ENCODE data around the gene JAG1. TPM values are rescaled to one million over a fixed set of nuclear protein-coding genes. Genes with fewer than 3 reads are reported as not detected.

Gene JAG1
- polyA plus RNA-seq, 3 donors: 0.70 to 6.8 (median 0.85) TPM

GRCh38 chr20:10595266-10595665, 78.5 kb downstream of the JAG1 start:
- no peak overlapping the region for H3K27ac Mint-ChIP-seq
- H3K27me3 ChIP-seq (ENCODE audit: control insufficient read depth in 2 of 2, insufficient read depth in 2 of 2, low read length in 2 of 2): no peaks in the 10 kb centered on the region
- no peaks in the 10 kb centered on the region for H4K20me1 ChIP-seq (ENCODE audit: insufficient read depth, low read length)
- H3K4me2 ChIP-seq (replicated peaks; ENCODE audit: extremely low read depth, low read length, poor library complexity, severe bottlenecking): no peak overlapping the region
- H3K4me1 Mint-ChIP-seq: peaks cover 13% of the 10 kb centered on the region
- no peak overlapping the region for H2AFZ ChIP-seq (ENCODE audit: insufficient read depth, low read depth, low read length, poor library complexity, severe bottlenecking)
- H3K4me3 Mint-ChIP-seq: no peak overlapping the region
- no peak overlapping the region for H3K4me3 ChIP-seq (replicated peaks in 1 of 3; ENCODE audit: low read depth in 2 of 3, low read length in 3 of 3)
- no peak for DNase-seq
- H3K9me3 ChIP-seq (replicated peaks in 1 of 2; ENCODE audit: control insufficient read depth in 1 of 2, insufficient read depth in 1 of 2, low read length in 2 of 2): no peaks in the 10 kb centered on the region
- H3K79me2 ChIP-seq (ENCODE audit: insufficient read depth, low read length): no peaks in the 10 kb centered on the region
- 83% methylated on average over 1 of the region's 2 CpGs for WGBS (ENCODE audit: insufficient coverage)
- intact Hi-C loops (cut with micrococcal nuclease): no loop called here
- H3K4me1 ChIP-seq (ENCODE audit: control insufficient read depth in 1 of 2, insufficient read depth in 2 of 2, low read length in 2 of 2): peaks cover 0 to 2% of the 10 kb centered on the region in 2 donors
- no peak overlapping the region for H3K27ac ChIP-seq (ENCODE audit: low read depth in 1 of 2, low read length in 2 of 2)
- H3K27me3 Mint-ChIP-seq (ENCODE audit: low read depth in 3 of 3): no peaks in the 10 kb centered on the region
- H3K9ac ChIP-seq (ENCODE audit: insufficient read depth, low read length, poor library complexity, severe bottlenecking): no peak overlapping the region
- peaks cover 0 to 9% of the 10 kb centered on the region in 2 donors for H3K36me3 ChIP-seq (replicated peaks in 1 of 2; ENCODE audit: control insufficient read depth in 1 of 2, insufficient read depth in 2 of 2, low read length in 2 of 2)
- peaks cover 0 to 2% (median 0%) of the 10 kb centered on the region in 7 donors for H3K9me3 Mint-ChIP-seq
- H3K36me3 Mint-ChIP-seq: peaks cover 16 to 18% of the 10 kb centered on the region in 2 donors
- no peak for TF ChIP-seq CTCF (IDR thresholded peaks at IDR 0.05)

GRCh38 chr20:10594296-10594868, 79.4 kb downstream of the JAG1 start:
- Histone ChIP-seq H3K4me3 (replicated peaks in 1 of 3; ENCODE audit: low read depth in 2 of 3, low read length in 3 of 3) (no peak overlapping the region), H3K9ac (ENCODE audit: insufficient read depth, low read length, poor library complexity, severe bottlenecking) (no peak overlapping the region), H3K9me3 (replicated peaks in 1 of 2; ENCODE audit: control insufficient read depth in 1 of 2, insufficient read depth in 1 of 2, low read length in 2 of 2) (no peaks in the 10 kb centered on the region), H3K4me1 (ENCODE audit: control insufficient read depth in 1 of 2, insufficient read depth in 2 of 2, low read length in 2 of 2) (peaks cover 0 to 2% of the 10 kb centered on the region in 2 donors), H2AFZ (ENCODE audit: insufficient read depth, low read depth, low read length, poor library complexity, severe bottlenecking) (no peak overlapping the region), H3K36me3 (replicated peaks in 1 of 2; ENCODE audit: control insufficient read depth in 1 of 2, insufficient read depth in 2 of 2, low read length in 2 of 2) (peaks cover 0 to 7% of the 10 kb centered on the region in 2 donors), H3K27ac (ENCODE audit: low read depth in 1 of 2, low read length in 2 of 2) (no peak overlapping the region), H3K79me2 (ENCODE audit: insufficient read depth, low read length) (no peaks in the 10 kb centered on the region), H4K20me1 (ENCODE audit: insufficient read depth, low read length) (no peaks in the 10 kb centered on the region), H3K4me2 (replicated peaks; ENCODE audit: extremely low read depth, low read length, poor library complexity, severe bottlenecking) (no peak overlapping the region), H3K27me3 (ENCODE audit: control insufficient read depth in 2 of 2, insufficient read depth in 2 of 2, low read length in 2 of 2) (no peaks in the 10 kb centered on the region)
- peaks cover 0 to 2% (median 0%) of the 10 kb centered on the region in 7 donors for H3K9me3 Mint-ChIP-seq
- no peak overlapping the region for H3K27ac Mint-ChIP-seq
- peaks cover 13 to 15% of the 10 kb centered on the region in 2 donors for H3K36me3 Mint-ChIP-seq
- no peak for DNase-seq
- peaks cover 13% of the 10 kb centered on the region for H3K4me1 Mint-ChIP-seq
- 92% methylated on average over 3 of the region's 7 CpGs for WGBS (ENCODE audit: insufficient coverage)
- intact Hi-C loops (cut with micrococcal nuclease): no loop called here
- TF ChIP-seq CTCF (IDR thresholded peaks at IDR 0.05): no peak
- H3K4me3 Mint-ChIP-seq: no peak overlapping the region
- no peaks in the 10 kb centered on the region for H3K27me3 Mint-ChIP-seq (ENCODE audit: low read depth in 3 of 3)
